GM06990 (cell line): ENCODE results near the gene SLC44A1.
"Not testable (repeated sequence)": the region's sequence is repeated elsewhere in the genome, so short reads cannot be mapped to it uniquely, and the experiment has no call there.

Source experiments
- DNase-seq: peaks from one replicate; pipeline ENCODE4 v3.0.0-alpha.2; 2011; ENCODE audit not compliant: insufficient read length; ENCODE audit errors: extremely low read depth
- H3K27me3 ChIP-seq: replicated peaks from 2 replicates; pipeline ENCODE4 v1.6.0; 2011; ENCODE audit warnings: low read length; ENCODE audit not compliant: control insufficient read depth, insufficient read depth
- H3K36me3 ChIP-seq: 2 replicates; pipeline ENCODE4 v1.5.1; 2011; ENCODE audit warnings: low read length; ENCODE audit not compliant: control insufficient read depth, insufficient read depth
- H3K4me3 ChIP-seq: replicated peaks from 2 replicates; pipeline ENCODE4 v1.5.1; 2011; ENCODE audit warnings: low read depth, mild to moderate bottlenecking, control low read depth, low read length
- CTCF ChIP-seq: IDR thresholded peaks from 2 replicates; pipeline ENCODE4 v1.5.1; 2011; ENCODE audit warnings: low read length, control low read depth, mild to moderate bottlenecking, inconsistent platforms; ENCODE audit not compliant: insufficient read depth, poor library complexity, severe bottlenecking

Gene SLC44A1

GRCh38 chr9:105259731-105260612 lies 15.5 kb downstream of the SLC44A1 start:
- DNase-seq = peak; percentile 12
- no peak for TF ChIP-seq CTCF
- Histone ChIP-seq H3K27me3 (no peaks in the 10 kb centered on the region), H3K4me3 (no peak overlapping the region), H3K36me3 (no peaks in the 10 kb centered on the region)

DNA sequence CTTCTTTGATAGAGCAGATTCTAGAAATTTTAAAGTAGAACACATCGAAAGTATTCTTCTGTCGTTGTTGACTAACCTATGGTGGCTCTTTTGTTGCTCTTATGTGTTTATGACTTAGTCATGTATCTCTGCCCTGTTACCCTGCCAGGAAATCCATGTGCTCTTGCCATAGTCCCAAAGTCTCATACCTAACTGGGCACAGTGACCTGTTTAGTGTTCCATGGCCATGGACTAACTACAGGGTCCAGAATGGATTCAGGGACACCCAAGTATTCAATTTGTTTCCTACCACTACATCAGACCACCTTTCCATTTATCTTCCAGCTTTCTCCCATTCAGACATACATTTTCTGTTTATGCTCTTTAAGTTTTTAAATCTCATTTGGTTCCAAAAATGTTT lies 18.0 kb downstream of the SLC44A1 start:
- H3K36me3 ChIP-seq = no peaks in the 10 kb centered on the region
- no peak overlapping the region for H3K4me3 ChIP-seq
- H3K27me3 ChIP-seq = no peaks in the 10 kb centered on the region
- DNase-seq = no peak
- no peak for TF ChIP-seq CTCF

DNA sequence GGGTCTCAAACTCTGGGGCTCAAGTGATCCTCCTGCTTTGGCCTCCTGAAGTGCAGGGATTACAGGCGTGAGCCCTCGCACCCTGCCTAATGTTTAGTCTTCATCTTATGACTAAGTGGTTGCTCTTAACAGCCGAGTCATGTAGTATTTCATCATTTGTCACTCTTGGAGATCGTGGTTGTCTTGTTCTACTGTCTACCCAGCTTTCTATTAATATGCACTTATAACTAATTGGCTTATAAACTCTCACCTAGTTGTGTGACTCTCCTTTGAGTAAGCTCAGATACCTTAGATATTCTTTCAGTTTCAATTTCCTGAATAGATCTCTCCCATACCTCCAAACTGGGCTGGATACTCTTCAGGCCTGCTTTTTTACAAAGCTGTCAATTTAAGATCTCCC lies 19.9 kb downstream of the SLC44A1 start:
- no peak for TF ChIP-seq CTCF
- Histone ChIP-seq H3K4me3 (no peak overlapping the region), H3K27me3 (no peaks in the 10 kb centered on the region), H3K36me3 (no peaks in the 10 kb centered on the region)
- no peak for DNase-seq

DNA sequence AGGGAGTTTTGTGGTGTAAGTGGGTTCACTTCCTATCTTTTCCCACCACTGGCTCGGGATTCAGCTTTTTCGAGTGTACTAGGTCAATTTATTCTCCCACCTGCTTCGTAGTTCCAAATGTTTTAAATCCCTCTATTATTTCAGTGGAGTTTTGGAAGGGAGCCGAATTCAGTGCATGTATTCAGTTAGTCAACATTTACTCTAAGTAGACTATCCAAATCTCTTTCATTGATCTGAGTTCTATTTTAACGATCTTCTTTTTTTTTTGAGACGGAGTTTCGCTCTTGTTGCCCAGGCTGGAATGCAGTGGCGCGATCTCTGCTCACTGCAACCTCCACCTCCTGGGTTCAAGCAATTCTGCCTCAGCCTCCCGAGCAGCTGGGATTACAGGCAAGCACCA lies 23.8 kb downstream of the SLC44A1 start:
- not testable (repeated sequence) for H3K4me3 ChIP-seq, DNase-seq, H3K36me3 ChIP-seq, H3K27me3 ChIP-seq

DNA sequence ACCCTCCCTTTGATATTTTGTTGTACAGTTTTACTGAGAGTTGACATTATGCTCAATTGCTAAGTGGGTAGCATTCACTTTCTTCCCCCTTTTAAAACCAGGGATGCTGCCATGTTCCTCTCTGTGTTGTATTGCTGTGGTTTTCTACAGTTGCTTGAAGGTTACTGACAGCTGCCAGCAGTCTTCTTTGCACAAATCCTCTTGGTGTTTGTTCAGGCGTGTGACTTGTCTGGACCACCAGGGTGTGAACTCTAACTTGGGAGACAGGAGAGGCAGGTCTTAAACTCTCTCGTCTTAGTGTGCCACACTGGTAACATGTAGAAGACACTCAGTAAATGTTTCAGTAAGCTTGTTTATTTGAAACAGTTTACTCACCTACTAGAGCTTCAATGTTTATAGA lies 25.1 kb downstream of the SLC44A1 start:
- Histone ChIP-seq H3K36me3 (no peaks in the 10 kb centered on the region), H3K27me3 (no peaks in the 10 kb centered on the region), H3K4me3 (no peak overlapping the region)
- TF ChIP-seq CTCF = no peak
- no peak for DNase-seq

GRCh38 chr9:105270711-105271110 lies 26.3 kb downstream of the SLC44A1 start:
- no peak for DNase-seq
- TF ChIP-seq CTCF = no peak
- H3K27me3 ChIP-seq = no peaks in the 10 kb centered on the region
- H3K36me3 ChIP-seq = no peaks in the 10 kb centered on the region
- H3K4me3 ChIP-seq = no peak overlapping the region
